Transverse colon (tissue), 4 donors: ENCODE results near the gene ZER1. TPM values are rescaled to one million over a fixed set of nuclear protein-coding genes. Genes with fewer than 3 reads are reported as not detected.

Source experiments
- DNase-seq: peaks from one replicate; pipeline ENCODE4 v3.0.0-alpha.2; 2019
- H3K27ac ChIP-seq, 4 donors: fragments of 200-600 bp; sonication (generic); 2 replicates each; pipeline ENCODE4 v1.5.1; 2016 to 2018; ENCODE audit warnings: inconsistent platforms in 4 of 4
- H3K27me3 ChIP-seq: fragments of 200-600 bp; sonication (generic); 2 replicates; pipeline ENCODE4 v1.5.1; 2017; ENCODE audit warnings: inconsistent platforms
- H3K36me3 ChIP-seq, 4 donors: fragments of 200-600 bp; sonication (generic); 2 replicates each; pipeline ENCODE4 v1.5.1; 2017 to 2019; ENCODE audit warnings: inconsistent platforms in 4 of 4
- H3K4me1 ChIP-seq, 4 donors: fragments of 200-600 bp; sonication (generic); 2 replicates each; pipeline ENCODE4 v1.5.1; 2017 to 2020; ENCODE audit warnings: inconsistent platforms in 4 of 4
- H3K4me3 ChIP-seq, 4 donors: fragments of 200-600 bp; sonication (generic); 1 replicate in 1 of 4; 2 replicates in 3 of 4; pipeline versions ENCODE4 v1.5.1 to v1.6.1; 2017 to 2019; ENCODE audit warnings: inconsistent platforms in 4 of 4
- H3K9me3 ChIP-seq, 2 donors: fragments of 200-600 bp; sonication (generic); 2 replicates each; pipeline ENCODE4 v1.5.1; 2017 to 2019; ENCODE audit warnings: inconsistent platforms in 2 of 2
- EP300 ChIP-seq: sonication (generic); formaldehyde crosslinking; IDR thresholded peaks from one replicate; pipeline ENCODE4 v1.6.1; 2017; ENCODE audit warnings: antibody characterized with exemption, low read depth
- POLR2A ChIP-seq: fragments of 450-650 bp; IDR thresholded peaks from one replicate; pipeline ENCODE4 v1.6.1; 2016; ENCODE audit warnings: antibody characterized with exemption, mild to moderate bottlenecking, moderate library complexity
- POLR2AphosphoS5 ChIP-seq, 3 donors: sonication (generic); formaldehyde crosslinking; IDR thresholded peaks; one replicate each; pipeline ENCODE4 v1.6.1; 2016; ENCODE audit warnings: antibody characterized with exemption in 3 of 3
- WGBS, 2 donors: methylation state at CpG; one replicate each; pipeline ENCODE4 v1.1.5; 2018; ENCODE audit warnings: low coverage in 1 of 2; 5-methylcytosine and 5-hydroxymethylcytosine counted together
- in situ Hi-C, 4 donors: fragments of 200-750 bp; cut with MboI; loops; one replicate each; pipeline versions ENCODE4 v1.15.0 to v1.15.1; 2017; ENCODE audit warnings: low sequenced_read_pairs in 3 of 4, low pct_ligation_motif_present in 1 of 4, low pct_unique_long_range_greater_than_20kb in 1 of 4
- intact Hi-C: fragments of 100-400 bp; cut with DNase I; formaldehyde crosslinking; loops from one replicate; pipeline ENCODE4 v1.15.1; 2023; ENCODE audit warnings: low total_unique reads
- total RNA-seq, 4 donors: library from RNA; depleted of rRNA; stranded (reverse); fragments of >200 nt; gene quantifications; one replicate each; pipeline ENCODE4 v1.1.0, GENCODE V29; 2016
- TF ChIP-seq, protein P1 (sequence below), 5 experiments: fragments of 200-600 bp in 3 of 5; fragments of 450-650 bp in 2 of 5; sonication (generic) in 3 of 5; IDR thresholded peaks; 1 replicate in 2 of 5; 2 replicates in 3 of 5; pipeline ENCODE4 v1.5.1; 2016 to 2017; ENCODE audit warnings: antibody characterized with exemption in 5 of 5, inconsistent platforms in 3 of 5, mild to moderate bottlenecking in 2 of 5, moderate library complexity in 1 of 5

ZER1 gene
- total RNA-seq, 4 donors from 2014 or later: 57.5 to 116 (median 73.8) TPM

DNA sequence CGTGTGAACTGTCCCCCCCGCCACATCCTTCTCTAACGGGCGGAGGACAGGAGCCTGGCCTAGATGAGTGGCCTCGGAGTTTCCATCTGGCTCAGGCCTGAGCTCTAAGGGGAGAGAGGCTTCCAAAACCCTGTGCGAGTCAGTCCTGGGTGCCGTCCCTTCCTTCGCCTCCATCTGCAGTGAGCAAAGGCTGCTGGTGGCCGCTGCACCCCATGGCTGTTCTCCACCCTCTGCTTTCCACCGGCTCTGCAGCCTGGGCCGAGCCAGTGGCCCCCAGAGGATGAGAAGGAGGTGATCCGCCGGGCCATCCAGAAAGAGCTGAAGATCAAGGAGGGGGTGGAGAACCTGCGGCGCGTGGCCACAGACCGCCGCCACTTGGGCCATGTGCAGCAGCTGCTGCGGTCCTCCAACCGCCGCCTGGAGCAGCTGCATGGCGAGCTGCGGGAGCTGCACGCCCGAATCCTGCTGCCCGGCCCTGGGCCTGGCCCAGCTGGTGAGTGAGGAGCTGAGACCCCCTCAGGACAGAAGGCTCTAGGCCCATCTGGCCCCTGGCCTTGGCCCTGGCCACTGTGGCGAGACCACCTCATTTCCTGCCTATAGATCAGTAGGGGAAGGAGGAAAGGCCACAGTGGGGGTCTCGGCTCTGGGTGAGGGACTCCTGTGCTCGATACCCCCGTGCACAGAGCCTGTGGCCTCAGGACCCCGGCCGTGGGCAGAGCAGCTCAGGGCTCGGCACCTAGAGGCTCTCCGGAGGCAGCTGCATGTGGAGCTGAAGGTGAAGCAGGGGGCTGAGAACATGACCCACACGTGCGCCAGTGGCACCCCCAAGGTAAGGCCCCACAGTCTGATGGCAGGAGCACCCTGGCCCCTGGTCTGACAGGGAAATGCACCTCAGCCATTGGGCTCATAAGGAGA is 66.4 kb downstream of the ZER1 start:
- Histone ChIP-seq H3K27ac (no peak overlapping the region), H3K36me3 (no peaks in the 10 kb centered on the region), H3K27me3 (no peaks in the 10 kb centered on the region), H3K4me1 (peaks cover 0 to 10% (median 6%) of the 10 kb centered on the region in 4 donors), H3K9me3 (no peaks in the 10 kb centered on the region), H3K4me3 (no peak overlapping the region)
- in situ Hi-C loops: no loop called here
- WGBS, 2 donors: 83% methylated on average over 20 of the region's 36 CpGs; no CpG with 5 or more reads in 1 of the 2 donors
- TF ChIP-seq EP300: no peak
- TF ChIP-seq, protein P1, sequence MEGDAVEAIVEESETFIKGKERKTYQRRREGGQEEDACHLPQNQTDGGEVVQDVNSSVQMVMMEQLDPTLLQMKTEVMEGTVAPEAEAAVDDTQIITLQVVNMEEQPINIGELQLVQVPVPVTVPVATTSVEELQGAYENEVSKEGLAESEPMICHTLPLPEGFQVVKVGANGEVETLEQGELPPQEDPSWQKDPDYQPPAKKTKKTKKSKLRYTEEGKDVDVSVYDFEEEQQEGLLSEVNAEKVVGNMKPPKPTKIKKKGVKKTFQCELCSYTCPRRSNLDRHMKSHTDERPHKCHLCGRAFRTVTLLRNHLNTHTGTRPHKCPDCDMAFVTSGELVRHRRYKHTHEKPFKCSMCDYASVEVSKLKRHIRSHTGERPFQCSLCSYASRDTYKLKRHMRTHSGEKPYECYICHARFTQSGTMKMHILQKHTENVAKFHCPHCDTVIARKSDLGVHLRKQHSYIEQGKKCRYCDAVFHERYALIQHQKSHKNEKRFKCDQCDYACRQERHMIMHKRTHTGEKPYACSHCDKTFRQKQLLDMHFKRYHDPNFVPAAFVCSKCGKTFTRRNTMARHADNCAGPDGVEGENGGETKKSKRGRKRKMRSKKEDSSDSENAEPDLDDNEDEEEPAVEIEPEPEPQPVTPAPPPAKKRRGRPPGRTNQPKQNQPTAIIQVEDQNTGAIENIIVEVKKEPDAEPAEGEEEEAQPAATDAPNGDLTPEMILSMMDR (IDR thresholded peaks at IDR 0.05): no peak
- no peak for TF ChIP-seq POLR2A
- TF ChIP-seq POLR2AphosphoS5 (IDR thresholded peaks at IDR 0.05): no peak
- intact Hi-C loops: no loop called here
- DNase-seq: no peak

GRCh38 chr9:128704356-128704670 is 67.4 kb downstream of the ZER1 start:
- no peak for DNase-seq
- Histone ChIP-seq H3K4me1 (peaks cover 0 to 10% (median 6%) of the 10 kb centered on the region in 4 donors), H3K27me3 (no peaks in the 10 kb centered on the region), H3K27ac (peak overlapping the region in 1 of 4 donors; percentile 83), H3K9me3 (no peaks in the 10 kb centered on the region), H3K36me3 (no peaks in the 10 kb centered on the region), H3K4me3 (no peak overlapping the region)
- in situ Hi-C loops: no loop called here
- intact Hi-C loops: no loop called here
- no peak for TF ChIP-seq EP300
- TF ChIP-seq POLR2A: no peak
- TF ChIP-seq, protein P1 (IDR thresholded peaks at IDR 0.05): no peak
- TF ChIP-seq POLR2AphosphoS5 (IDR thresholded peaks at IDR 0.05): no peak
- 87% methylated on average over 5 of the region's 5 CpGs; no CpG with 5 or more reads in 1 of the 2 donors for WGBS, 2 donors

GRCh38 chr9:128703616-128704355 is 67.9 kb downstream of the ZER1 start:
- no peaks in the 10 kb centered on the region for H3K9me3 ChIP-seq
- H3K36me3 ChIP-seq: no peaks in the 10 kb centered on the region
- no peaks in the 10 kb centered on the region for H3K27me3 ChIP-seq
- in situ Hi-C loops: no loop called here
- TF ChIP-seq POLR2A (no peak), EP300 (no peak), POLR2AphosphoS5 (IDR thresholded peaks at IDR 0.05) (no peak)
- TF ChIP-seq, protein P1 (IDR thresholded peaks at IDR 0.05): no peak
- H3K4me1 ChIP-seq: peaks cover 0 to 10% (median 6%) of the 10 kb centered on the region in 4 donors
- intact Hi-C loops: loop anchor here (1.0 kb wide), 1 partner anchor 81 kb away; no protein-coding TSS in a partner anchor
- no peak for DNase-seq
- 66 to 88% methylated on average over 3 to 22 of the region's 31 CpGs for WGBS, 2 donors
- H3K27ac ChIP-seq: peak overlapping the region; percentile 66 to 83 (median 76)
- H3K4me3 ChIP-seq: peak overlapping the region in 3 of 4 donors; percentile 66 to 75 (median 69)
